GM23248 (cell line): ENCODE measurements around the gene EPB41L5. TPM values are rescaled to one million over a fixed set of nuclear protein-coding genes. Genes with fewer than 3 reads are reported as not detected.
A peak's percentile ranks its signal among the peaks of the same experiment; 100 is the strongest.

Source experiments
- DNase-seq: peaks from one replicate; pipeline ENCODE4 v3.0.0-alpha.2; 2015
- H2AFZ ChIP-seq: fragments of 200-600 bp; sonication (generic); 2 replicates; pipeline ENCODE4 v1.6.1; 2016; ENCODE audit warnings: antibody characterized with exemption
- H3F3A ChIP-seq: fragments of 200-600 bp; sonication (generic); 2 replicates; pipeline ENCODE4 v1.6.1; 2016; ENCODE audit warnings: mild to moderate bottlenecking, antibody characterized with exemption, mixed run types; ENCODE audit not compliant: insufficient read depth
- H3K27ac ChIP-seq: fragments of 200-600 bp; sonication (generic); 2 replicates; pipeline ENCODE4 v1.5.1; 2016; ENCODE audit warnings: mild to moderate bottlenecking
- H3K27me3 ChIP-seq: fragments of 200-600 bp; sonication (generic); replicated peaks from 2 replicates; pipeline ENCODE4 v1.6.1; 2016; ENCODE audit warnings: mild to moderate bottlenecking; ENCODE audit not compliant: insufficient read depth
- H3K36me3 ChIP-seq: fragments of 200-600 bp; sonication (generic); 2 replicates; pipeline ENCODE4 v1.6.1; 2016; ENCODE audit warnings: low read depth, mild to moderate bottlenecking
- H3K4me1 ChIP-seq: fragments of 200-600 bp; sonication (generic); 2 replicates; pipeline ENCODE4 v1.6.1; 2016; ENCODE audit warnings: mild to moderate bottlenecking; ENCODE audit not compliant: insufficient read depth
- H3K4me2 ChIP-seq: fragments of 200-600 bp; sonication (generic); one replicate; pipeline ENCODE4 v1.6.1; 2016; ENCODE audit warnings: mild to moderate bottlenecking; ENCODE audit not compliant: unreplicated experiment
- H3K4me3 ChIP-seq: fragments of 200-600 bp; sonication (generic); 2 replicates; pipeline ENCODE4 v1.5.1; 2016; ENCODE audit warnings: mild to moderate bottlenecking
- H3K79me2 ChIP-seq: fragments of 200-600 bp; sonication (generic); 2 replicates; pipeline ENCODE4 v1.6.1; 2016; ENCODE audit warnings: mild to moderate bottlenecking; ENCODE audit not compliant: insufficient read depth
- H3K9ac ChIP-seq: fragments of 200-600 bp; sonication (generic); 2 replicates; pipeline ENCODE4 v1.6.1; 2016; ENCODE audit warnings: mild to moderate bottlenecking
- H3K9me2 ChIP-seq: fragments of 200-600 bp; sonication (generic); 2 replicates; pipeline ENCODE4 v1.6.1; 2016; ENCODE audit warnings: mixed run types, mild to moderate bottlenecking, moderate library complexity; ENCODE audit not compliant: insufficient read depth
- H3K9me3 ChIP-seq: fragments of 200-600 bp; sonication (generic); one replicate; pipeline ENCODE4 v1.6.1; 2017; ENCODE audit warnings: low read depth
- H4K20me1 ChIP-seq: fragments of 200-600 bp; sonication (generic); 2 replicates; pipeline ENCODE4 v1.6.0; 2016; ENCODE audit not compliant: insufficient read depth
- EZH2 ChIP-seq: fragments of 200-600 bp; sonication (generic); IDR thresholded peaks from 2 replicates; pipeline ENCODE4 v1.6.1; 2018; ENCODE audit warnings: antibody characterized with exemption, mild to moderate bottlenecking; ENCODE audit not compliant: insufficient read depth, poor library complexity, severe bottlenecking
- EZH2phosphoT487 ChIP-seq: fragments of 200-600 bp; sonication (generic); IDR thresholded peaks from 2 replicates; pipeline ENCODE4 v1.6.1; 2018; ENCODE audit warnings: antibody characterized with exemption, moderate library complexity, mild to moderate bottlenecking, low read depth; ENCODE audit not compliant: insufficient read depth
- WGBS, 2 experiments: methylation state at CpG; one replicate each; pipeline ENCODE4 v1.1.6; 2015 to 2017; ENCODE audit warnings: low lambda C conversion rate in 2 of 2, low coverage in 1 of 2; ENCODE audit errors: missing lambda C conversion rate in 2 of 2; 5-methylcytosine and 5-hydroxymethylcytosine counted together
- in situ Hi-C: fragments of 300-500 bp; cut with MboI; formaldehyde crosslinking; loops from 2 replicates; pipeline ENCODE4 v1.15.0; 2020
- polyA plus RNA-seq: library from polyadenylated mRNA; unstranded; fragments of >200 nt; fragmentation: Nextera tagmentation; extraction: Ambion mirVana; gene quantifications from 2 replicates; pipeline ENCODE4 v1.2.1, GENCODE V29; 2016
- total RNA-seq: library from RNA; depleted of rRNA; stranded (reverse); fragments of >200 nt; shearing (Covaris generic); gene quantifications from 2 replicates; pipeline ENCODE4 v1.2.3, GENCODE V29; 2014

Gene EPB41L5
- total and polyA plus RNA-seq, 2 experiments from 2014 or later: 3.0 to 4.0 TPM

DNA sequence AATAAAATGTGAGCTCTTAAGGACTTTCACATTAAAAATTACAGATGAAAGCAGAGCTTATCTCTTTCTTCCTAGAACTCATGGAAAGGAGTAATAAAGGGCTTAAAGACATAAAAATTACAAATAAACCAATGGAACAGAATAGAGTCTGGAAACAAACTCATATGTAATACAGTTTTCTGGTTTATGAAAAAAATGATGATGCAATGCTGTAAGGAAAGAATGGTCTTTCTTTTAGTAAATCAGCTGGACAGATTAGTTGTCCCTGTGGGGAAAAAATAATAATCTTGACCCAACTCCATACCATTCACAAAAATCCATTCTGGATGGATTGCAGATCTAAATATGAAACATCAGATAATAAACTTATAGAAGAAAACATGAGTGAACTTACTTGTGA is 156.1 kb downstream of the EPB41L5 start:
- Histone ChIP-seq H3K4me1 (no peaks in the 10 kb centered on the region), H4K20me1 (no peaks in the 10 kb centered on the region), H3K36me3 (no peaks in the 10 kb centered on the region), H3K9me2 (no peaks in the 10 kb centered on the region), H3K27me3 (no peaks in the 10 kb centered on the region), H3K27ac (no peak overlapping the region), H3F3A (no peaks in the 10 kb centered on the region), H3K79me2 (no peaks in the 10 kb centered on the region), H2AFZ (no peak overlapping the region), H3K4me2 (no peak overlapping the region), H3K9ac (no peak overlapping the region), H3K4me3 (no peak overlapping the region), H3K9me3 (no peaks in the 10 kb centered on the region)
- DNase-seq: no peak
- in situ Hi-C loops: no loop called here
- no peak for TF ChIP-seq EZH2phosphoT487

DNA sequence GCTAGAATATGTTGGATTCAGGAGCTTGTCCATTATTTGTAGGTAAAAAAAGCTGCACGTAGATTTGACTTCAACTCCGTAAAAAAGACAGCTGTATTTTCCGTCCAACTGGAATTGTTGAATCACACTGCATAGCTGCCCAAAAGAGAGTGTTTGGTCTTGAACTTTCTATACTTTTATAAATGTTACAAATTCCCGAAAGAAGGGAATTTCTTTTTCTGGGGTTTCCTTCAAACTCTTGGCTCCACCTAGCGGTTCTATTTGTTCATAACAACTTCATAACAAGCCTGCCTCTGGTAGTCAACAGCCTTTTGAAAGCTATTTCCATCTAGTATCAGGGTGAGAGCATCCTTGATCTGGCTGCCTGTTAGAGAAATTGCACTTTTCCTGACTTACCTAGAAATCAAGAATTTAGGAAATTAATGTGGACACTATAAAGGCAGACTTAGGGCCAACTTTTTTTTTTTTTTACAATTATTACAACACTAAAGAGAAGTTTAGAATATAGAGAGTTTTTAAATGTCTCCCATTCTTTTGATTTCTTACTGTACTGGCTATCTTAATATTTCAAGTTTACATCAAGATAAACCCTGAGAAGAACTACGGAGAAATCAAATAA is 162.2 kb downstream of the EPB41L5 start:
- no peak overlapping the region for H3K9ac ChIP-seq
- no peaks in the 10 kb centered on the region for H3K9me2 ChIP-seq
- no peaks in the 10 kb centered on the region for H3K27me3 ChIP-seq
- H3K4me2 ChIP-seq: peak overlapping the region; percentile 47
- H2AFZ ChIP-seq: peak overlapping the region; percentile 64
- WGBS, 2 experiments: 11 to 13% methylated on average over 6 of the region's 6 CpGs
- no peaks in the 10 kb centered on the region for H3K9me3 ChIP-seq
- no peaks in the 10 kb centered on the region for H3K79me2 ChIP-seq
- DNase-seq: peak; percentile 76
- no peaks in the 10 kb centered on the region for H3K36me3 ChIP-seq
- no peaks in the 10 kb centered on the region for H4K20me1 ChIP-seq
- H3K4me3 ChIP-seq: 0 out of 2 replicates have a peak overlapping the region, but pooled peaks have one; percentile 11
- H3K4me1 ChIP-seq: no peaks in the 10 kb centered on the region
- no peak overlapping the region for H3K27ac ChIP-seq
- in situ Hi-C loops: no loop called here
- H3F3A ChIP-seq: no peaks in the 10 kb centered on the region
- TF ChIP-seq EZH2phosphoT487: no peak
- TF ChIP-seq EZH2: no peak

DNA sequence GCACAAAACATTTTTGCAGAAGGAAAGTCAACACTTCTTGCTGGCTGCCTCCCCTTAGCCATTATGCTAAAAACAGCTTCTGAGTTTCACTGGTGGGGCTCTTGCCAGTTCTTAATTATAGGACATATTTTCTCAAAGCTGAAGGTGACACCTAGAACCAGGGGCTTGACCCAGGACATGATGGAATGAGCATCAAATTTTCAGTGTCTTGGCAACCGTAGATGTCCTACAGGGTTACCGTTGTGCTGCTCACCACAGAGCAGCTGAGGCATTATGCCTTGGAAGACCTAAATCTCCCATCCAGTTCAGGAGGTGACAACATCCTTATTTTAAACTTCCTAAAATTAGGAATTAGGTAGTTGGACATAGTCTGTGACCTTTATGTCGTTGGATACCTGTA is 163.6 kb downstream of the EPB41L5 start:
- Histone ChIP-seq H3K9me2 (no peaks in the 10 kb centered on the region), H3K36me3 (no peaks in the 10 kb centered on the region), H3K4me1 (no peaks in the 10 kb centered on the region), H4K20me1 (no peaks in the 10 kb centered on the region), H3K4me3 (no peak overlapping the region), H3K9ac (no peak overlapping the region), H2AFZ (no peak overlapping the region), H3F3A (no peaks in the 10 kb centered on the region), H3K79me2 (no peaks in the 10 kb centered on the region), H3K27me3 (no peaks in the 10 kb centered on the region), H3K27ac (no peak overlapping the region), H3K4me2 (no peak overlapping the region), H3K9me3 (no peaks in the 10 kb centered on the region)
- TF ChIP-seq EZH2phosphoT487 (no peak), EZH2 (no peak)
- WGBS, 2 experiments: 93% methylated on average over 3 of the region's 3 CpGs
- in situ Hi-C loops: no loop called here
- no peak for DNase-seq

DNA sequence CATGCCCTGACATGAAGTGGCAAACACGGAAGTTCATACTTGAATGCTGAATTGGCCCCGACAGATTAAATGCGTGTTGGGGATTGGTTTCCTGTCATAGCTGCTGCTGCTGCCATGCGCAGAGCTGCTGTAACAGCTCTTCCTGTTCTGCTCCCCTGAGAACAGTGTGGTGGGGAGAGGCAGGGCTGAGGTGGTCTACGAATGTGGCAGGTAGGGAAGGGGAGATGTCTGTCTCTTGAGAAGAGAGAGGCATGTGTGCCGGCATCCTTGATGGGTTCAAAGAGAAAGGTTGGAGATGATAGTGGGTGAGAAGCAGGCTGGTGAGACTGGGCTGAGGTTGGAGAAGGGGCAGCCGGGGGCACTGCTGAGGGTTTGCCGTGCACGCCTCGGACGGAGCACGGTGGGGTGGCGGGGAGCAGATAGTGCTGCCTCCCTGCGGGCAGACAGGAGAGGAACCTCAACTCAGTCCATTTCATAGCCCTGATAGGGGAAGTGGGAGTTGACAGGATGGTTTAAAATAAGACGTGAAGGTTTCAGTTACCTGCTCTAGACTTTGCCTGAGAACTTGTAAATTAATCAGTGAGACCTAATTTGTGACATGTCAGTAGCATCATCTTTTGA is 164.2 kb downstream of the EPB41L5 start:
- H2AFZ ChIP-seq: no peak overlapping the region
- H3K4me2 ChIP-seq: no peak overlapping the region
- TF ChIP-seq EZH2phosphoT487 (no peak), EZH2 (no peak)

More for the DNA sequence above, 164.2 kb downstream of the EPB41L5 start:
- H3K4me1 ChIP-seq: no peaks in the 10 kb centered on the region
- no peaks in the 10 kb centered on the region for H3K79me2 ChIP-seq
- no peak for DNase-seq
- H3K36me3 ChIP-seq: no peaks in the 10 kb centered on the region
- H3K9ac ChIP-seq: no peak overlapping the region
- H3K9me3 ChIP-seq: no peaks in the 10 kb centered on the region
- in situ Hi-C loops: no loop called here
- H3K4me3 ChIP-seq: no peak overlapping the region
- no peak overlapping the region for H3K27ac ChIP-seq
- H3K27me3 ChIP-seq: no peaks in the 10 kb centered on the region
- H3K9me2 ChIP-seq: no peaks in the 10 kb centered on the region
- H3F3A ChIP-seq: no peaks in the 10 kb centered on the region
- WGBS, 2 experiments: 86 to 90% methylated on average over 14 to 15 of the region's 15 CpGs
- H4K20me1 ChIP-seq: no peaks in the 10 kb centered on the region
